Measurements from ENCODE around the gene MTCL3.

Gene MTCL3

DNA sequence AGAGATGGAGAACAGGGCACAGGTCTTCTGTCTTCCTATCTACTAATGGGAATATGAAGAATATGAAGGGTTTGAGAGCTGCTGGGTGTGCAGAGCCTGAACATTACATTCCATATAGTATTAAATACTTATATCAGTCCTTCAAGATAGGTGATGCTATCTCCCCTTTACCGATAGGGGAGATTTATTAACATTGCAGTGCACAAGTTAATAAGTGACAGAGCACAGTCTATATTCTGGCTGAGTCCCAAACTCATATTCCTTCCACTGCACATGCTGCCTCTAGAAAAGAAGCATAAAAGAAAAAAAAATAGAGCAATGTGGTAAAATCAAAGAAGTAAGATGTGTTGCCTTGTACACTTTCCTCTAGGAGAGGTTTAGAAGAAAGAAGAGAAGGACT lies 41.5 kb downstream of the MTCL3 start:
- Mint-ChIP-seq H3K9me3 (no peaks in the 10 kb centered on the region), H3K27ac (no peak overlapping the region), H3K36me3 (peaks cover 64% of the 10 kb centered on the region), H3K4me1 (peaks cover 30% of the 10 kb centered on the region), H3K4me3 (no peak overlapping the region), H3K27me3 (ENCODE audit: low read depth) (no peaks in the 10 kb centered on the region)
- ChIA-PET CTCF (no interaction called here), POLR2A (no interaction called here)
- ATAC-seq = no peak
- DNase-seq (ENCODE audit: low spot score) = no peak
- TF ChIP-seq ZNF317 (CRISPR knock-in tag; IDR thresholded peaks at IDR 0.05; ENCODE audit: borderline replicate concordance, low read depth) (no peak), ZNF121 (CRISPR knock-in tag; IDR thresholded peaks at IDR 0.05) (no peak), NFE2L1 (CRISPR knock-in tag; IDR thresholded peaks at IDR 0.05) (no peak), PRRX2 (CRISPR knock-in tag; IDR thresholded peaks at IDR 0.05) (no peak), SOX15 (CRISPR knock-in tag; IDR thresholded peaks at IDR 0.05) (no peak), NFYB (CRISPR knock-in tag; conservative IDR thresholded peaks at IDR 0.05; ENCODE audit: low read depth) (no peak)
- TF ChIP-seq, protein P1, sequence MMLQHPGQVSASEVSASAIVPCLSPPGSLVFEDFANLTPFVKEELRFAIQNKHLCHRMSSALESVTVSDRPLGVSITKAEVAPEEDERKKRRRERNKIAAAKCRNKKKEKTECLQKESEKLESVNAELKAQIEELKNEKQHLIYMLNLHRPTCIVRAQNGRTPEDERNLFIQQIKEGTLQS (CRISPR knock-in tag; conservative IDR thresholded peaks at IDR 0.05) = no peak
- TF ChIP-seq, protein P2, sequence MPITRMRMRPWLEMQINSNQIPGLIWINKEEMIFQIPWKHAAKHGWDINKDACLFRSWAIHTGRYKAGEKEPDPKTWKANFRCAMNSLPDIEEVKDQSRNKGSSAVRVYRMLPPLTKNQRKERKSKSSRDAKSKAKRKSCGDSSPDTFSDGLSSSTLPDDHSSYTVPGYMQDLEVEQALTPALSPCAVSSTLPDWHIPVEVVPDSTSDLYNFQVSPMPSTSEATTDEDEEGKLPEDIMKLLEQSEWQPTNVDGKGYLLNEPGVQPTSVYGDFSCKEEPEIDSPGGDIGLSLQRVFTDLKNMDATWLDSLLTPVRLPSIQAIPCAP (CRISPR knock-in tag; IDR thresholded peaks at IDR 0.05) = no peak
- TF ChIP-seq, protein P3, sequence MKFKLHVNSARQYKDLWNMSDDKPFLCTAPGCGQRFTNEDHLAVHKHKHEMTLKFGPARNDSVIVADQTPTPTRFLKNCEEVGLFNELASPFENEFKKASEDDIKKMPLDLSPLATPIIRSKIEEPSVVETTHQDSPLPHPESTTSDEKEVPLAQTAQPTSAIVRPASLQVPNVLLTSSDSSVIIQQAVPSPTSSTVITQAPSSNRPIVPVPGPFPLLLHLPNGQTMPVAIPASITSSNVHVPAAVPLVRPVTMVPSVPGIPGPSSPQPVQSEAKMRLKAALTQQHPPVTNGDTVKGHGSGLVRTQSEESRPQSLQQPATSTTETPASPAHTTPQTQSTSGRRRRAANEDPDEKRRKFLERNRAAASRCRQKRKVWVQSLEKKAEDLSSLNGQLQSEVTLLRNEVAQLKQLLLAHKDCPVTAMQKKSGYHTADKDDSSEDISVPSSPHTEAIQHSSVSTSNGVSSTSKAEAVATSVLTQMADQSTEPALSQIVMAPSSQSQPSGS (CRISPR knock-in tag; IDR thresholded peaks at IDR 0.05; ENCODE audit: borderline replicate concordance, low read depth) = no peak

DNA sequence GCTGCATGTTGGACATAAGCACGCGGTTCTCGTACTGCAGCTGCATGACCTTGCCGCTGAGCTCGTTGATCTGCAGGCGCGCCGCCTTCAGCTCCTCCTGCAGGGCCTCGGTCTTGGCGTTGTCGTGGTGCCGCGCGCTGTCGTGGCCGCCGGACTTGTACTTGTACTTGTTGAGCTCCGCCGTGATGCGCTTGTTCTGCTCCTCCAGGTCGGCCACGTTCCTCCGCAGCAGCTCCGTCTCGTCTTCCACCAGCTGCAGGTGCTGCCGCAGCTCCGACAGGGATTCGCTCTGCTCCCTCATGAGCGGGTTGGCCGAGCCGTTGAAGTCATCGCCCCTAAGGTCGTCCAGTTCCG lies 43.3 kb downstream of the MTCL3 start:
- CTCF ChIA-PET = interaction anchor here (2.9 kb wide), 1 partner anchor 40 kb away, joined by 18 read pairs; no protein-coding TSS in a partner anchor
- ATAC-seq = no peak
- POLR2A ChIA-PET = interaction anchor here (1.1 to 1.5 kb wide), 2 partner anchors 9 to 39 kb away, joined by 3 to 4 read pairs; no protein-coding TSS in a partner anchor
- Mint-ChIP-seq H3K27me3 (ENCODE audit: low read depth) (no peaks in the 10 kb centered on the region), H3K27ac (peak overlapping the region; percentile 15; the same call in 1 of the 2 replicates), H3K9me3 (no peaks in the 10 kb centered on the region), H3K4me1 (peaks cover 17% of the 10 kb centered on the region), H3K36me3 (peaks cover 69% of the 10 kb centered on the region), H3K4me3 (no peak overlapping the region)
- no peak for DNase-seq (ENCODE audit: low spot score)
- TF ChIP-seq, protein P4, sequence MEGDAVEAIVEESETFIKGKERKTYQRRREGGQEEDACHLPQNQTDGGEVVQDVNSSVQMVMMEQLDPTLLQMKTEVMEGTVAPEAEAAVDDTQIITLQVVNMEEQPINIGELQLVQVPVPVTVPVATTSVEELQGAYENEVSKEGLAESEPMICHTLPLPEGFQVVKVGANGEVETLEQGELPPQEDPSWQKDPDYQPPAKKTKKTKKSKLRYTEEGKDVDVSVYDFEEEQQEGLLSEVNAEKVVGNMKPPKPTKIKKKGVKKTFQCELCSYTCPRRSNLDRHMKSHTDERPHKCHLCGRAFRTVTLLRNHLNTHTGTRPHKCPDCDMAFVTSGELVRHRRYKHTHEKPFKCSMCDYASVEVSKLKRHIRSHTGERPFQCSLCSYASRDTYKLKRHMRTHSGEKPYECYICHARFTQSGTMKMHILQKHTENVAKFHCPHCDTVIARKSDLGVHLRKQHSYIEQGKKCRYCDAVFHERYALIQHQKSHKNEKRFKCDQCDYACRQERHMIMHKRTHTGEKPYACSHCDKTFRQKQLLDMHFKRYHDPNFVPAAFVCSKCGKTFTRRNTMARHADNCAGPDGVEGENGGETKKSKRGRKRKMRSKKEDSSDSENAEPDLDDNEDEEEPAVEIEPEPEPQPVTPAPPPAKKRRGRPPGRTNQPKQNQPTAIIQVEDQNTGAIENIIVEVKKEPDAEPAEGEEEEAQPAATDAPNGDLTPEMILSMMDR (IDR thresholded peaks at IDR 0.05) = no peak
- no peak for TF ChIP-seq RELA (CRISPR knock-in tag; IDR thresholded peaks at IDR 0.05; ENCODE audit: borderline replicate concordance)
- no peak for TF ChIP-seq ZNF423 (CRISPR knock-in tag; IDR thresholded peaks at IDR 0.05)
- TF ChIP-seq, protein P5, sequence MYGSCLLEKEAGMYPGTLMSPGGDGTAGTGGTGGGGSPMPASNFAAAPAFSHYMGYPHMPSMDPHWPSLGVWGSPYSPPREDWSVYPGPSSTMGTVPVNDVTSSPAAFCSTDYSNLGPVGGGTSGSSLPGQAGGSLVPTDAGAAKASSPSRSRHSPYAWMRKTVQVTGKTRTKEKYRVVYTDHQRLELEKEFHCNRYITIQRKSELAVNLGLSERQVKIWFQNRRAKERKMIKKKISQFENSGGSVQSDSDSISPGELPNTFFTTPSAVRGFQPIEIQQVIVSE (CRISPR knock-in tag; IDR thresholded peaks at IDR 0.05; ENCODE audit: borderline replicate concordance) = no peak
- TF ChIP-seq, protein P6, sequence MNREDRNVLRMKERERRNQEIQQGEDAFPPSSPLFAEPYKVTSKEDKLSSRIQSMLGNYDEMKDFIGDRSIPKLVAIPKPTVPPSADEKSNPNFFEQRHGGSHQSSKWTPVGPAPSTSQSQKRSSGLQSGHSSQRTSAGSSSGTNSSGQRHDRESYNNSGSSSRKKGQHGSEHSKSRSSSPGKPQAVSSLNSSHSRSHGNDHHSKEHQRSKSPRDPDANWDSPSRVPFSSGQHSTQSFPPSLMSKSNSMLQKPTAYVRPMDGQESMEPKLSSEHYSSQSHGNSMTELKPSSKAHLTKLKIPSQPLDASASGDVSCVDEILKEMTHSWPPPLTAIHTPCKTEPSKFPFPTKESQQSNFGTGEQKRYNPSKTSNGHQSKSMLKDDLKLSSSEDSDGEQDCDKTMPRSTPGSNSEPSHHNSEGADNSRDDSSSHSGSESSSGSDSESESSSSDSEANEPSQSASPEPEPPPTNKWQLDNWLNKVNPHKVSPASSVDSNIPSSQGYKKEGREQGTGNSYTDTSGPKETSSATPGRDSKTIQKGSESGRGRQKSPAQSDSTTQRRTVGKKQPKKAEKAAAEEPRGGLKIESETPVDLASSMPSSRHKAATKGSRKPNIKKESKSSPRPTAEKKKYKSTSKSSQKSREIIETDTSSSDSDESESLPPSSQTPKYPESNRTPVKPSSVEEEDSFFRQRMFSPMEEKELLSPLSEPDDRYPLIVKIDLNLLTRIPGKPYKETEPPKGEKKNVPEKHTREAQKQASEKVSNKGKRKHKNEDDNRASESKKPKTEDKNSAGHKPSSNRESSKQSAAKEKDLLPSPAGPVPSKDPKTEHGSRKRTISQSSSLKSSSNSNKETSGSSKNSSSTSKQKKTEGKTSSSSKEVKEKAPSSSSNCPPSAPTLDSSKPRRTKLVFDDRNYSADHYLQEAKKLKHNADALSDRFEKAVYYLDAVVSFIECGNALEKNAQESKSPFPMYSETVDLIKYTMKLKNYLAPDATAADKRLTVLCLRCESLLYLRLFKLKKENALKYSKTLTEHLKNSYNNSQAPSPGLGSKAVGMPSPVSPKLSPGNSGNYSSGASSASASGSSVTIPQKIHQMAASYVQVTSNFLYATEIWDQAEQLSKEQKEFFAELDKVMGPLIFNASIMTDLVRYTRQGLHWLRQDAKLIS (CRISPR knock-in tag; IDR thresholded peaks at IDR 0.05; ENCODE audit: borderline replicate concordance) = no peak
- TF ChIP-seq ZNF671 (CRISPR knock-in tag; IDR thresholded peaks at IDR 0.05) = no peak
- no peak for TF ChIP-seq ELF4 (CRISPR knock-in tag; IDR thresholded peaks at IDR 0.05; ENCODE audit: low read depth)
- TF ChIP-seq ZNF396 (CRISPR knock-in tag; IDR thresholded peaks at IDR 0.05; ENCODE audit: borderline replicate concordance) = no peak
- TF ChIP-seq CREM (CRISPR knock-in tag; IDR thresholded peaks at IDR 0.05) = no peak
- TF ChIP-seq, protein P7, sequence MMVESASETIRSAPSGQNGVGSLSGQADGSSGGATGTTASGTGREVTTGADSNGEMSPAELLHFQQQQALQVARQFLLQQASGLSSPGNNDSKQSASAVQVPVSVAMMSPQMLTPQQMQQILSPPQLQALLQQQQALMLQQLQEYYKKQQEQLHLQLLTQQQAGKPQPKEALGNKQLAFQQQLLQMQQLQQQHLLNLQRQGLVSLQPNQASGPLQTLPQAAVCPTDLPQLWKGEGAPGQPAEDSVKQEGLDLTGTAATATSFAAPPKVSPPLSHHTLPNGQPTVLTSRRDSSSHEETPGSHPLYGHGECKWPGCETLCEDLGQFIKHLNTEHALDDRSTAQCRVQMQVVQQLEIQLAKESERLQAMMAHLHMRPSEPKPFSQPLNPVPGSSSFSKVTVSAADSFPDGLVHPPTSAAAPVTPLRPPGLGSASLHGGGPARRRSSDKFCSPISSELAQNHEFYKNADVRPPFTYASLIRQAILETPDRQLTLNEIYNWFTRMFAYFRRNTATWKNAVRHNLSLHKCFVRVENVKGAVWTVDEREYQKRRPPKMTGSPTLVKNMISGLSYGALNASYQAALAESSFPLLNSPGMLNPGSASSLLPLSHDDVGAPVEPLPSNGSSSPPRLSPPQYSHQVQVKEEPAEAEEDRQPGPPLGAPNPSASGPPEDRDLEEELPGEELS (CRISPR knock-in tag; IDR thresholded peaks at IDR 0.05) = no peak
- TF ChIP-seq NR3C1 (CRISPR knock-in tag; conservative IDR thresholded peaks at IDR 0.05; ENCODE audit: low read depth) = no peak
- TF ChIP-seq SMAD3 (CRISPR knock-in tag; IDR thresholded peaks at IDR 0.05; ENCODE audit: borderline replicate concordance) = no peak
- no peak for TF ChIP-seq CREB1 (CRISPR knock-in tag; IDR thresholded peaks at IDR 0.05)
